Ovary (tissue), 3 donors: ENCODE measurements around the gene RRP8.

Experiments used
- EP300 ChIP-seq: sonication (generic); formaldehyde crosslinking; IDR thresholded peaks from one replicate; pipeline ENCODE4 v1.6.1; 2017; ENCODE audit warnings: antibody characterized with exemption
- POLR2A ChIP-seq: fragments of 450-650 bp; IDR thresholded peaks from one replicate; pipeline ENCODE4 v1.6.1; 2017; ENCODE audit warnings: antibody characterized with exemption, mild to moderate bottlenecking, moderate library complexity
- TF ChIP-seq, protein P1 (sequence below), 3 donors: fragments of 450-650 bp in 2 of 3; fragments of 200-600 bp in 1 of 3; IDR thresholded peaks; one replicate each; pipeline versions ENCODE4 v1.5.1 to v1.8.0; 2016 to 2022; ENCODE audit warnings: antibody characterized with exemption in 3 of 3, mild to moderate bottlenecking in 1 of 3
- donor health status: DM: no; HTN: no; CAD: no.

DNA sequence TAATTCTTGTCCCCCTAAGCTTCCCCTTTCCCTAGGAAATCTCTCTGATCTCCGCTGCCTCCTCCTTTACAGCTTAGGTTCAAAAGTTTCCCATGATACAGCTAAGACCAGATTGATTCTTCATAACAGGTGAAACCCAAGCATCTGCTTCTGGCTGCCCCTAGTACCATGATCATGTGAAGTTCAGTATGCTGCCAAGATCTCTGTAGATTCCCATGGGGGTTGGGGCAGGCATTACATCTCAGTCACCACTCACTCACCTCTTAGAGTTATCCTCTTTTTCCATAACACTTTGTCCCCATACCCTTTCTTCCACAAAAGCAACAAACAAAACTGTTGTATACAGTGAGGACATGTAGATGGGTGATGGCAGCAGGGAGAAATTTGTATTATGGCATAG lies 44.0 kb downstream of the RRP8 start:
- TF ChIP-seq, protein P1, sequence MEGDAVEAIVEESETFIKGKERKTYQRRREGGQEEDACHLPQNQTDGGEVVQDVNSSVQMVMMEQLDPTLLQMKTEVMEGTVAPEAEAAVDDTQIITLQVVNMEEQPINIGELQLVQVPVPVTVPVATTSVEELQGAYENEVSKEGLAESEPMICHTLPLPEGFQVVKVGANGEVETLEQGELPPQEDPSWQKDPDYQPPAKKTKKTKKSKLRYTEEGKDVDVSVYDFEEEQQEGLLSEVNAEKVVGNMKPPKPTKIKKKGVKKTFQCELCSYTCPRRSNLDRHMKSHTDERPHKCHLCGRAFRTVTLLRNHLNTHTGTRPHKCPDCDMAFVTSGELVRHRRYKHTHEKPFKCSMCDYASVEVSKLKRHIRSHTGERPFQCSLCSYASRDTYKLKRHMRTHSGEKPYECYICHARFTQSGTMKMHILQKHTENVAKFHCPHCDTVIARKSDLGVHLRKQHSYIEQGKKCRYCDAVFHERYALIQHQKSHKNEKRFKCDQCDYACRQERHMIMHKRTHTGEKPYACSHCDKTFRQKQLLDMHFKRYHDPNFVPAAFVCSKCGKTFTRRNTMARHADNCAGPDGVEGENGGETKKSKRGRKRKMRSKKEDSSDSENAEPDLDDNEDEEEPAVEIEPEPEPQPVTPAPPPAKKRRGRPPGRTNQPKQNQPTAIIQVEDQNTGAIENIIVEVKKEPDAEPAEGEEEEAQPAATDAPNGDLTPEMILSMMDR (IDR thresholded peaks at IDR 0.05): no peak
- TF ChIP-seq POLR2A: no peak
- no peak for TF ChIP-seq EP300
